ENCODE data around the gene SPATA6L.

GRCh38 chr9:4583001-4583400 is 83.3 kb downstream of the SPATA6L start:
- TF ChIP-seq POLR2AphosphoS5 (IDR thresholded peaks at IDR 0.05; ENCODE audit: low read depth, low read length) (no peak), EZH2 (IDR thresholded peaks at IDR 0.05) (no peak), CTCF (IDR thresholded peaks at IDR 0.05 in 2 of 3, conservative IDR thresholded peaks at IDR 0.05 in 1 of 3; ENCODE audit: borderline replicate concordance in 1 of 3, insufficient read depth in 1 of 3, low read depth in 2 of 3, low read length in 2 of 3) (no peak), ZFX (IDR thresholded peaks at IDR 0.05) (no peak), REST (IDR thresholded peaks at IDR 0.05; ENCODE audit: low read depth) (no peak), POLR2A (IDR thresholded peaks at IDR 0.05; ENCODE audit: borderline replicate concordance, extremely low read depth, insufficient read depth, insufficient read length) (no peak), MAX (IDR thresholded peaks at IDR 0.05) (no peak), EZH2phosphoT487 (IDR thresholded peaks at IDR 0.05; ENCODE audit: borderline replicate concordance) (no peak), SRF (IDR thresholded peaks at IDR 0.05; ENCODE audit: low read depth) (no peak), ZBTB33 (IDR thresholded peaks at IDR 0.05; ENCODE audit: extremely low read depth, insufficient replicate concordance, low read length) (no peak), TCF7L2 (IDR thresholded peaks at IDR 0.05; ENCODE audit: borderline replicate concordance, extremely low read depth, insufficient read depth, insufficient read length) (no peak), CEBPB (IDR thresholded peaks at IDR 0.05; ENCODE audit: low read depth) (no peak)

All from HCT116 (cell line).